H1 (cell line): Measurements from ENCODE around the gene SLC37A3.

Experiments
- BRCA1 ChIP-seq: IDR thresholded peaks from 2 replicates; pipeline ENCODE4 v1.6.1; 2012; ENCODE audit warnings: low read depth, low read length, improper control_type of control experiment
- CTCF ChIP-seq, 3 experiments: IDR thresholded peaks; 1 replicate in 2 of 3; 2 replicates in 1 of 3; pipeline versions ENCODE4 v1.5.1 to v1.6.1; 2011; ENCODE audit warnings: low read length in 3 of 3, mild to moderate bottlenecking in 3 of 3, inconsistent platforms in 2 of 3, low read depth in 1 of 3, moderate library complexity in 1 of 3; ENCODE audit not compliant: insufficient read depth in 1 of 3; ENCODE audit errors: control extremely low read depth in 1 of 3
- EZH2 ChIP-seq: fragments of 200-600 bp; sonication (generic); IDR thresholded peaks from 2 replicates; pipeline ENCODE4 v1.7.1; 2012; ENCODE audit warnings: low read depth, mild to moderate bottlenecking, moderate library complexity, low read length, inconsistent platforms; ENCODE audit not compliant: severe bottlenecking

DNA sequence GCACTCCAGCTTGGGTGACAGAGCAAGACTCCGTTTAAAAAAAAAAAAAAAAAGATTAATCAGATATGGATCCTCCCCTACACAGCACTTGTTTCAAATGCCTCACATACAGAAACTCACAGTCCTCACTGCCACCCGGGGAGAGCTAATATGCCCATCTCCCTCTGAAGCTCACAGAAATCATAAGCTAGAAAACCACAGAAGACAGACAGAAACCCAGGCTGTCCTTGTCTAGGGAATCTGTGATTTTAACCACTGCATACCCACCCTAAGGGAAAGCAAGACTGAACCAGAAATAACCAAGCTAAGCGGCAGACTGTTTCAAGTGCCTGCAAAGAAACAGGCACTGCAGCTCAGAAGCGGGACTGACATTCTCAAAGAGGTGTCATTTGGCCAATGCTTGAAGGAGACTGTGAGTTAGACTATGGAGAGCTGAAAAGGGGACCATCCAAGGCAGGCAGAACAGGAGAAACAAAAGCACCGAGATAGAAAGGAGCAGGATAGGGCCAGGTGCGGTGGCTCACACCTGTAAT lies 37.6 kb downstream of the SLC37A3 start:
- no peak for TF ChIP-seq EZH2
- no peak for TF ChIP-seq BRCA1
- no peak for TF ChIP-seq CTCF (IDR thresholded peaks at IDR 0.05; ENCODE audit: control extremely low read depth in 1 of 3, insufficient read depth in 1 of 3, low read depth in 1 of 3, low read length in 3 of 3)
